ENCODE results near the gene GLS. TPM values are rescaled to one million over a fixed set of nuclear protein-coding genes. Genes with fewer than 3 reads are reported as not detected.

GLS gene
- total and polyA plus RNA-seq, 9 of the 15 experiments (the other 6 are each of a cell fraction or from before 2014, with no cell fraction given), result 13.7 to 77.5 (median 48.2) TPM

DNA sequence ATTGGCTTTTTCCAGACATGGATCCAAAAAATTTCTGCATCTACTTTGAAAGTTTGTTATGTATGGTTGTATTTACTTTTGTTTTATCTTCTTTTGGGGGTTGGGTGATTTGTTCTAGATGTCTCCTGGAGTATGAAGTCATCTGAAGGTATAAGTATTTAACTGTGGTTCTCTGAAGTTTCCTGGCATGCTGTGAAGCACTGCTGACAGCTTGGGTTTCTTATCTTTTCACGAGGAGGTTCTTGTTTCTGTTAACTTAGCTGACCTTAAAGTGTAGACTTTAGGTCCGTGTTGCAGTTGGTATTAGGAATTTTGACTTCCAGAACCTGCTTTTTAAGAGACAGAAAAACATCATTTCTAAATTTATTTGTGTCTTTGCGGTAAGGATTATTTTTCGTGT, 15.9 kb downstream of the GLS start (continued):
- TF ChIP-seq XRCC3 (IDR thresholded peaks at IDR 0.05) (no peak), HNRNPH1 (optimal IDR thresholded peaks at IDR 0.05; ENCODE audit: low read depth, low read length) (no peak), FOS (IDR thresholded peaks at IDR 0.05; ENCODE audit: extremely low read depth, insufficient read length) (no peak), ZNF3 (CRISPR knock-in tag; IDR thresholded peaks at IDR 0.05) (no peak), TEAD4 (IDR thresholded peaks at IDR 0.05; ENCODE audit: low read length) (peak; percentile 36; the same call in 1 of the 2 replicates), TEAD4 (CRISPR knock-in tag; IDR thresholded peaks at IDR 0.05; ENCODE audit: borderline replicate concordance) (no peak), CBFA2T3 (IDR thresholded peaks at IDR 0.05) (peak; percentile 32; the same call in 1 of the 2 replicates), SMARCE1 (IDR thresholded peaks at IDR 0.05) (peak; percentile 43; the same call in 1 of the 2 replicates), ZNF644 (tag; IDR thresholded peaks at IDR 0.05; ENCODE audit: low read depth) (no peak), EP300 (IDR thresholded peaks at IDR 0.05; ENCODE audit: low read length) (0 out of 2 replicates have a peak, but pooled peaks have one; percentile 47), HDAC2 (IDR thresholded peaks at IDR 0.05) (no peak), THRAP3 (IDR thresholded peaks at IDR 0.05; ENCODE audit: borderline replicate concordance) (no peak), DIDO1 (tag; IDR thresholded peaks at IDR 0.05; ENCODE audit: low read depth) (no peak), LCOR (CRISPR knock-in tag; IDR thresholded peaks at IDR 0.05) (no peak), NFYB (IDR thresholded peaks at IDR 0.05; ENCODE audit: extremely low read depth, insufficient read length) (no peak), KLF1 (tag; IDR thresholded peaks at IDR 0.05) (no peak), CBX8 (IDR thresholded peaks at IDR 0.05; ENCODE audit: borderline replicate concordance, extremely low read depth, low read depth, low read length, poor library complexity, severe bottlenecking) (no peak), IFI16 (CRISPR knock-in tag; IDR thresholded peaks at IDR 0.05) (no peak)
- TF ChIP-seq, protein P1, sequence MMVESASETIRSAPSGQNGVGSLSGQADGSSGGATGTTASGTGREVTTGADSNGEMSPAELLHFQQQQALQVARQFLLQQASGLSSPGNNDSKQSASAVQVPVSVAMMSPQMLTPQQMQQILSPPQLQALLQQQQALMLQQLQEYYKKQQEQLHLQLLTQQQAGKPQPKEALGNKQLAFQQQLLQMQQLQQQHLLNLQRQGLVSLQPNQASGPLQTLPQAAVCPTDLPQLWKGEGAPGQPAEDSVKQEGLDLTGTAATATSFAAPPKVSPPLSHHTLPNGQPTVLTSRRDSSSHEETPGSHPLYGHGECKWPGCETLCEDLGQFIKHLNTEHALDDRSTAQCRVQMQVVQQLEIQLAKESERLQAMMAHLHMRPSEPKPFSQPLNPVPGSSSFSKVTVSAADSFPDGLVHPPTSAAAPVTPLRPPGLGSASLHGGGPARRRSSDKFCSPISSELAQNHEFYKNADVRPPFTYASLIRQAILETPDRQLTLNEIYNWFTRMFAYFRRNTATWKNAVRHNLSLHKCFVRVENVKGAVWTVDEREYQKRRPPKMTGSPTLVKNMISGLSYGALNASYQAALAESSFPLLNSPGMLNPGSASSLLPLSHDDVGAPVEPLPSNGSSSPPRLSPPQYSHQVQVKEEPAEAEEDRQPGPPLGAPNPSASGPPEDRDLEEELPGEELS (CRISPR knock-in tag; IDR thresholded peaks at IDR 0.05; ENCODE audit: borderline replicate concordance), result no peak
- TF ChIP-seq, protein P2, sequence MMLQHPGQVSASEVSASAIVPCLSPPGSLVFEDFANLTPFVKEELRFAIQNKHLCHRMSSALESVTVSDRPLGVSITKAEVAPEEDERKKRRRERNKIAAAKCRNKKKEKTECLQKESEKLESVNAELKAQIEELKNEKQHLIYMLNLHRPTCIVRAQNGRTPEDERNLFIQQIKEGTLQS (IDR thresholded peaks at IDR 0.05), result peak; percentile 40; the same call in 1 of the 2 replicates
- TF ChIP-seq, protein P2 (CRISPR knock-in tag; conservative IDR thresholded peaks at IDR 0.05), result no peak
- TF ChIP-seq, protein P3, sequence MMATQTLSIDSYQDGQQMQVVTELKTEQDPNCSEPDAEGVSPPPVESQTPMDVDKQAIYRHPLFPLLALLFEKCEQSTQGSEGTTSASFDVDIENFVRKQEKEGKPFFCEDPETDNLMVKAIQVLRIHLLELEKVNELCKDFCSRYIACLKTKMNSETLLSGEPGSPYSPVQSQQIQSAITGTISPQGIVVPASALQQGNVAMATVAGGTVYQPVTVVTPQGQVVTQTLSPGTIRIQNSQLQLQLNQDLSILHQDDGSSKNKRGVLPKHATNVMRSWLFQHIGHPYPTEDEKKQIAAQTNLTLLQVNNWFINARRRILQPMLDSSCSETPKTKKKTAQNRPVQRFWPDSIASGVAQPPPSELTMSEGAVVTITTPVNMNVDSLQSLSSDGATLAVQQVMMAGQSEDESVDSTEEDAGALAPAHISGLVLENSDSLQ (IDR thresholded peaks at IDR 0.05), result peak; percentile 68
- TF ChIP-seq, protein P4, sequence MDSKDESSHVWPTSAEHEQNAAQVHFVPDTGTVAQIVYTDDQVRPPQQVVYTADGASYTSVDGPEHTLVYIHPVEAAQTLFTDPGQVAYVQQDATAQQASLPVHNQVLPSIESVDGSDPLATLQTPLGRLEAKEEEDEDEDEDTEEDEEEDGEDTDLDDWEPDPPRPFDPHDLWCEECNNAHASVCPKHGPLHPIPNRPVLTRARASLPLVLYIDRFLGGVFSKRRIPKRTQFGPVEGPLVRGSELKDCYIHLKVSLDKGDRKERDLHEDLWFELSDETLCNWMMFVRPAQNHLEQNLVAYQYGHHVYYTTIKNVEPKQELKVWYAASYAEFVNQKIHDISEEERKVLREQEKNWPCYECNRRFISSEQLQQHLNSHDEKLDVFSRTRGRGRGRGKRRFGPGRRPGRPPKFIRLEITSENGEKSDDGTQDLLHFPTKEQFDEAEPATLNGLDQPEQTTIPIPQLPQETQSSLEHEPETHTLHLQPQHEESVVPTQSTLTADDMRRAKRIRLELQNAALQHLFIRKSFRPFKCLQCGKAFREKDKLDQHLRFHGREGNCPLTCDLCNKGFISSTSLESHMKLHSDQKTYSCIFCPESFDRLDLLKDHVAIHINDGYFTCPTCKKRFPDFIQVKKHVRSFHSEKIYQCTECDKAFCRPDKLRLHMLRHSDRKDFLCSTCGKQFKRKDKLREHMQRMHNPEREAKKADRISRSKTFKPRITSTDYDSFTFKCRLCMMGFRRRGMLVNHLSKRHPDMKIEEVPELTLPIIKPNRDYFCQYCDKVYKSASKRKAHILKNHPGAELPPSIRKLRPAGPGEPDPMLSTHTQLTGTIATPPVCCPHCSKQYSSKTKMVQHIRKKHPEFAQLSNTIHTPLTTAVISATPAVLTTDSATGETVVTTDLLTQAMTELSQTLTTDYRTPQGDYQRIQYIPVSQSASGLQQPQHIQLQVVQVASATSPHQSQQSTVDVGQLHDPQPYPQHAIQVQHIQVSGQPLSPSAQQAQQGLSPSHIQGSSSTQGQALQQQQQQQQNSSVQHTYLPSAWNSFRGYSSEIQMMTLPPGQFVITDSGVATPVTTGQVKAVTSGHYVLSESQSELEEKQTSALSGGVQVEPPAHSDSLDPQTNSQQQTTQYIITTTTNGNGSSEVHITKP (IDR thresholded peaks at IDR 0.05; ENCODE audit: partially characterized antibody), result no peak

Data from K562 (cell line).